GM19351 (cell line): Measurements from ENCODE around the gene ESCO1.
A peak's percentile ranks its signal among the peaks of the same experiment; 100 is the strongest.
"Not testable (repeated sequence)": the region's sequence is repeated elsewhere in the genome, so short reads cannot be mapped to it uniquely, and the experiment has no call there.

Source experiments
- ATAC-seq: cut with Tn5 transposase; IDR thresholded peaks from one replicate; pipeline ENCODE4 v1.9.1; 2021; ENCODE audit warnings: mild to moderate bottlenecking, moderate library complexity; ENCODE audit not compliant: unreplicated experiment

Gene ESCO1, protein sequence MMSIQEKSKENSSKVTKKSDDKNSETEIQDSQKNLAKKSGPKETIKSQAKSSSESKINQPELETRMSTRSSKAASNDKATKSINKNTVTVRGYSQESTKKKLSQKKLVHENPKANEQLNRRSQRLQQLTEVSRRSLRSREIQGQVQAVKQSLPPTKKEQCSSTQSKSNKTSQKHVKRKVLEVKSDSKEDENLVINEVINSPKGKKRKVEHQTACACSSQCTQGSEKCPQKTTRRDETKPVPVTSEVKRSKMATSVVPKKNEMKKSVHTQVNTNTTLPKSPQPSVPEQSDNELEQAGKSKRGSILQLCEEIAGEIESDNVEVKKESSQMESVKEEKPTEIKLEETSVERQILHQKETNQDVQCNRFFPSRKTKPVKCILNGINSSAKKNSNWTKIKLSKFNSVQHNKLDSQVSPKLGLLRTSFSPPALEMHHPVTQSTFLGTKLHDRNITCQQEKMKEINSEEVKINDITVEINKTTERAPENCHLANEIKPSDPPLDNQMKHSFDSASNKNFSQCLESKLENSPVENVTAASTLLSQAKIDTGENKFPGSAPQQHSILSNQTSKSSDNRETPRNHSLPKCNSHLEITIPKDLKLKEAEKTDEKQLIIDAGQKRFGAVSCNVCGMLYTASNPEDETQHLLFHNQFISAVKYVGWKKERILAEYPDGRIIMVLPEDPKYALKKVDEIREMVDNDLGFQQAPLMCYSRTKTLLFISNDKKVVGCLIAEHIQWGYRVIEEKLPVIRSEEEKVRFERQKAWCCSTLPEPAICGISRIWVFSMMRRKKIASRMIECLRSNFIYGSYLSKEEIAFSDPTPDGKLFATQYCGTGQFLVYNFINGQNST

DNA sequence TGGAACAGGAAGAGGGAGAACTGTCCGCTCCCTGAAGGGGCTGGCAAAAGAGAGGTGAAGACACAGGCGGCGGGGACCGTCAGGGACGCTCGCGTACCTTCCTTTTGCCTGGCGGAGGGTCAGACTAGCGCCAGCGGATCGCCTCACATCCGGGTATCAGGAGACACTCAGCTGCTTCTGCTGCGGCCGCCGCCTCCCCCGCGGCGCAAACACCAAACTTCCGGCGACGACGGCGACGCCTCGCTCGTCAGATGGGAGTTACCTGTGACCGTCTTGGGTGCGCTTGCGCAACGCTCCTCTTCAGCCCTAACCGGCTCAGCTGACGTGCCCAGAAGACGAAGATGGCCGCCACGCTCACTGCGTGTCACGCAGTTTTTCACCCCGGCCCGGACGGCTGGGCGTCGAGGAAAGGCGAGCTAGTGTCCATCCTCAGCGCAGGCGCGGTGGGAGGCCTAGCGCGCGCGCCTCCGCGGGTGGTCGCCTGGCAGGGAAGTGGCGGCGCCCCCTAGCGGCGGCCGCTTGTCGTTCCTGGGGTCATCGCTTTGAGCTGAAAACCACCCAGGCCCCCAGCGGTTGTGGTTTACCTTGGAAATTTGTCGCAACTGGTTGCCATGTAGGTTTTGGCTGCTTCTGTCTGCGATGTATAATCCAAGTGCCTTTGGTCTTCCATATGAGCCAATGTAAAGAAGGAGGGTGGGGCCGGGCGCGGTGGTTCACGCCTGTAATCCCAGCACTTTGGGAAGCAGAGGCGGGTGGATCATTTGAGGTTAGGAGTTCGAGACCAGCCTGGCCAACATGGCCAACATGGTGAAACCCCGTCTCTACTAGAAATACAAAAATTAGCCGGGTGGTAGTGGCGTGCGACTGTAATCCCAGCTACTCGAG is at the start of gene ESCO1:
Gene ESCO1 (minus strand): TSS at position 179 of the 885 bp plus-strand sequence. CDS start 25,861 bp downstream, outside the sequence.
- peak; percentile 84 for ATAC-seq

DNA sequence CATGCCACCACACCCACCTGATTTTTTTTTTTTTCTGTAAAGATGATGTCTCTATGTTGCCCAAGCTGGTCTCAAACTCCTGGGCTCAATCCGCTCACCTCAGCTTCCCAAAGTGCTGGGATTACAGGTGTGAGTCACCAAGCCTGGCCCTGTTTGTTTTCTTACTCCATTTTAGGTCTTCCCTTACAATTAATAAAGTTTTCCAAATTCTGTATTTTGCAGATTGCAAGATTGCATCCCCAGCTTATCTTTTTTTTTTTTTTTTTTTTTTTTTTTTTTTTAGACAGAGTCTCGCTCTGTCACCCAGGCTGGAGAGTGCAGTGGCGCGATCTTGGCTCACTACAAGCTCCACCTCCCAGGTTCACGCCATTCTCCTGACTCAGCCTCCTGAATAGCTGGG is 39.9 kb upstream of the ESCO1 start:
- ATAC-seq, result not testable (repeated sequence)

DNA sequence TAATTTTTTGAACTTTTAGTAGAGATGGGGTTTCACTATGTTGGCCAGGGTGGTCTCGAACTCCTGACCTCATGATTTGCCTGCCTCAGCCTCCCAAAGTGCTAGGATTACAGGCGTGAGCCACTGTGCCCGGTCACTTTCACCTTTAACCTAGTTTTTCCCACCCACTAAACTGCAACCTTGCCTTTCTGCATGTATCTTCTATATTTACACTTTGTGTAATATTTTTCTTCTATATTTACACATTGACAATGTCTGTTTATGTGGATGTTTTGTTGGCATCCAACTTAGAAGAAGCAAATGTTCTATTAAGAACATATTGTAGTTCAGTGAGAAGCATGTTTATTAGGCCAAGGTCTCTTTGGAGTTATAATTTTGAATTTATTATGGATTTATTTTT is 38.3 kb upstream of the ESCO1 start:
- no peak for ATAC-seq

DNA sequence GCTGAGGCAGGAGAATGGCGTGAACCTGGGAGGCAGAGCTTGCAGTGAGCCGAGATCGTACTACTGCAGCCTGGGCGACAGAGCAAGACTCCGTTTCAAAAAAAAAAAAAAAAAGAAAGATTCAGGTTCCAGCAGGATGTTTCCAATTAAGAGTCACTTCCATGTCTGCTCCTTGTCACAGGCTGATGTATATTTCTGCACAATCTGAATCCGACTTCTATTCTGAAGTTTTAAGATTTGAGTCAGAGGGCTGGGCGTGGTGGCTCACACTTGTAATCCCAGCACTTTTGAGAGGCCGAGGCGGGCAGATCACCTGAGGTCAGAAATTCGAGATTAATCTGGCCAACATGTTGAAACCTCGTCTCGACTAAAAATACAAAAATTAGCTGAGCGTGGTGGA is 36.3 kb upstream of the ESCO1 start:
- ATAC-seq, result no peak

DNA sequence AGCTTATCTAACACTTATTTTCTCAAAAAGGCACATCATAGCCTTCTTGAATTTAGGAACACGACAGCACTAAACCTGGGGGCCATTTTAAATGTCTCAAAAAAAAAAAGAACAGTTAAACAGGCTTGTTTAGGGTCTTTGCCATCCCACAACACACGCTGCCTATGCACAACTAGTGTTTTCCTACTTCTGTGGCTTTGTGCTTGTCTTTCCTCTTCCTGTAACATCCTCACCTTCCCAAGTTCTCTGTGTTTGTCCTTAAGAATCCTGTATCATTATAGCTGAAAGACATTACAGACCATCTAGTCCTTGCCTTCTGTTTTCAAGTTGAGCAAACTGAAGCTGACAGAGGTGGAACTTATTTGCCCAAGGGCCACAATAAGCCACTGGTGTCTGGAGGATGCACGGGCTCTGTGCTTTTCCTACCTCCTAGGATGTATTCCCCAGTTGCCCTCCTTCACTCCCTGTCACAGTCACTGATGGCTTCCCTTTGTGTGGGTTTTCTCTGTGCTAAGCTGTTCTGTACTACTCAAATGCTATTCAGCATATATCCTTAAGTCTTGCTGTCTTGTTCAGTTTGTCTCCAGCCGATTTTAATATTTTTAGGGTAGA is 34.2 kb upstream of the ESCO1 start:
- no peak for ATAC-seq

DNA sequence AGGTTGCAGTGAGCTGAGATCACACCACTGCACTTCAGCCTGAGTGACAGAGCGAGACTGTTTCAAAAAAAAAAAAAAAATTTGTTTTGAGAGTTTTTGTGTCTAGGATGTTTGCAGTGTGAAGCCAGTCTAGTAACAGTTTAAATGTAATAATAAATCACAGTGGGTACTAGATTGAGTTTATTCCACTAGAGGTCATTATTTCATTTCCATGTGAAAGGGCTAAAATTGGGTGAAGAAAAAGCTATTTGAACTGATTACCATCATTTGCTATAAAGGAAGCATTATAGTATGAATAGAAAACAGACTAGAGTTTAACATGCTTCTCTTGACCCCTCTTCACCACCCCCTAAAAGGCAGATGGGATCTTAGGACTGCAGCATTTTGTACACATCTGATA is 31.9 kb upstream of the ESCO1 start:
- ATAC-seq, result no peak

DNA sequence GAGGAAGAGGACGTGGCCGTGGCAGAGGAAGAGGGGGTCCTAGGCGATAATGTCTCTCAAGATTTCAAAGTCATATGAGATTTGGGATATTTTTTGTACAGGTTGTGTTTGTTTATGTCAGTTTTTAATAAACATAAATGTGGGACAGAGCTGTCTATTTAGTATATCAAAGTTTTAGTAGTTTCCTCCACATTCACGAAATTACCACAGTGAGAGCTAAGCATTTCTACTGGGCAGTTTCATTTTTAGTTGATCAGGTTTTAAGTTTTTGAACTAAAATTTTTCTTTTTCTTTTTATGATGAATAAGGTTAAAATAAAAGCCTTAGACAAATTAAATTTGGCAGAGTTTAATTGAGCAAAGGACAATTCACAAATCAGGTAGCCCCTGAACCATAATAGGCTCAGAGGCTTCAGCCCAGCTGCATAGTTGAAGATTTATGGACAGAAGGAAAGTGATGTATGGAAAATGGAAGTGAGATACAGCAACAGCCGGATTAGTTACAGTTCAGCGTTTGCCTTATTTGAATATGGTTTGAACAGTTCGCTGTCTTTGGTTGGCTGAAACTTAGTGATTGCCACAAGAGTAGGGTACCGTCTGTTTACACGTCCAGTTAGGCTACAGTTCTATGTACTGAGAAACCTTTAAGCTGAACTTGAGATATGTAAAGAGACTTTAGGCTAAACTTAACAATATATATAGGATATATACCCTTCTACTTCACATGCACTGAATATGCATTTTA is 28.8 kb upstream of the ESCO1 start:
- ATAC-seq, result peak; percentile 94

DNA sequence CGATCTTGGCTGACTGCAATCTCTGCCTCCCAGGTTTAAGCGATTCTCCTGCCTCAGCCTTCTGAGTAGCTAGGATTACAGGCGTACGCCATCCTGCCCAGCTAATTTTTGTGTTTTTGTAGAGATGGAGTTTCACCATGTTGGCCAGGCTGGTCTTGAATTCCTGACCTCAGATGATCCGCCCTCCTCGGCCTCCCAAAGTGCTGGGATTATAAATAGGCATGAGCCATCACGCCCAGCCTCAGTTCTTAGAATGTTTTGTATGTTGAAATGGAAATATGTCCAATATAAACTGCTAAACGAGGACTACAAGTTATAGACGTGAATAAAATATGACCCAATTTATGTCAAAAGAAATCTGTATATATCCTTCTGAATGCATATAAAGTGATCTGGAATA is 21.1 kb upstream of the ESCO1 start:
- not testable (repeated sequence) for ATAC-seq

DNA sequence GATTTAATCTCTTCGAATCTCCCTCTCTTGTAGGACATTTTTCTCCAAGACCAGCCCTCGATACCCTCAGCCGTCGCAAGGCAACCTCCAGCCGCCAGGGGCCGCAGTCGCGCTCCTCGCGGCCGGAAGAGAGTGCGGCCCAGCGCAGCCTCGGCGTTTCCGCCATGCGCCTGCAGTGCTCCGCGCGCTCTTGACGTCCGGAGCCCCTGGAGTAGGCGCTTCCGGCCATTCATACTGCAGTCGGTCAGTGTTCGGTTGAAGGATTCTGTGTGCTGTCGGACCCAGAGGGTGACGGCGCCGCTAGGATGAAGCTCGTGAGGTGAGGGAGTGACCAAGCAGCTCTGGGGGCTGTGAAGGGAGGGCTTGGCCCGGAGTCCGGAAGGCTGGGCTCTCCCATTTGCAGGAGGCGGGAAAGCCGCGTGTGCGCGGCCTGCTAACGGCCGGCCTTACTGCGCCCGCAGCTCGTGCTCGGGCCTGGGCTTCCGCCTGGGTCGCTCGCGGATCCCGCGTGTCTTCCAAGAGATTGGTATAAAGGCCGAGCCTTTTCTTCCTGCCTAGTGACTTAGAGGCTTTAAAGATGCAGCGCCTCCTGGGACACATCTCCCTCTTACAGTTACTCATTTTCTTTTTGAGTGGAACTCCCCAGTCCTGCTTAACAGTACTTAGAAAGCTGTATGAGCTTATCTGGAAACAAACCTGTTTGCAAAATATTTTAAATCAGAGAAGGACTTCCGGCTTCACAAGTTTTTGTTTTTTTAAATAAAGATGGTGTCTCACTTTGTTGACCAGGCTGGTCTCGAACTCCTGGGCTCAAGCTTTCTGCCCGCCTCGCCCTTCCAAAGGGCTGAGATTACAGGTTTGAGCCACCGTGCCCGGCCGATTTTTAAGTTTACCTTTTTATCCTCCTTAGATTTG is 11.9 kb upstream of the ESCO1 start, which contains the start of gene SNRPD1:
Gene SNRPD1 (plus strand): TSS at position 190 of the 915 bp plus-strand sequence. CDS start 116 bp downstream, at position 306.
- peak; percentile 98 for ATAC-seq

DNA sequence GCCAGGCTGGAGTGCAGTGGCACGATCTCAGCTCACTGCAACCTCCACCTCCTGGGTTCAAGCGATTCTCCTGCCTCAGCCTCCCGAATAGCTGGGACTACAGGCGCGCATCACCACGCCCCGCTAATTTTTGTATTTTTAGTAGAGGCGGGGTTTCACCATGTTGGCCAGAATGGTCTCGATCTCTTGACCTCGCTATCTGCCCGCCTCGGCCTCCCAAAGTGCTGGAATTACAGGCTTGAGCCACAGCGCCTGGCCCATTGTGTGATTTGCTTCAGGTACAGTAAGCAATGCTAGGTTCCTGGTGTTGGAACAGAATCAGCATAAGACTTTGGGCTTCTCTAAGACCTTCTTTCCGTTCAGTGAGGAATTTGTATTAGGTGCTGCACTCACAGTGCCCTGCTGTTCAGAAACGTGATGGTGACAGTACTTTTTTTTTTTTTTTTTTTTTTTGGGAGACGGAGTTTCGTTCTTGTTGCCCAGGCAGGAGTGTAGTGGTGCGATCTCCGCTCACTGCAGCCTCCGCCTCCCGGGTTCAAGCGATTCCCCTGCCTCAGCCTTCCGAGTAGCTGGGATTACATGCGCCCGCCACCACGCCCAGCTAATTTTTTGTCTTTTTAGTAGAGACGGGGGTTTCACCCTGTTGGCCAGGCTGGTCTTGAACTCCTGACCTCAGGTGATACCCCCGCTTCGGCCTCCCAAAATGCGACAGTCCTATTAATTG is 11.1 kb upstream of the ESCO1 start:
- ATAC-seq, result peak; percentile 1

DNA sequence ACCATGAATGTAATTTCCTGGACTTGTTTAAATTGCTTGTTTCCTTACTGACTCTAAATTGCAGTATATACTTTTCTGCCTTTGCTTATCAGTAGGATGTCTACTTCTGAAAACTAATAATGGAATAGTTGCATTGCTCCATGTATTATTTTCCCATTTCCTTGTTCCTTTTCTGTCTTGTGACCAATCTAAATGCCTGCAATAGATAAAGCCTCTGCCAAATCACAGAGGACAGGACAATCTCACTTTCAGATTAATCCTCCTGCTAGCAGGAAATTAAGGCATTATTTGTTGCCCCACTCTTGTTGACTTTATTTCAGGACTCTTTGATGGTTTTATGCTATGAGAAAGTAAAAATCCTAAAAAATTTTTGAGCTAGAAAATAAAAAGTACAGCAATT is 4.7 kb upstream of the ESCO1 start:
- ATAC-seq, result no peak

DNA sequence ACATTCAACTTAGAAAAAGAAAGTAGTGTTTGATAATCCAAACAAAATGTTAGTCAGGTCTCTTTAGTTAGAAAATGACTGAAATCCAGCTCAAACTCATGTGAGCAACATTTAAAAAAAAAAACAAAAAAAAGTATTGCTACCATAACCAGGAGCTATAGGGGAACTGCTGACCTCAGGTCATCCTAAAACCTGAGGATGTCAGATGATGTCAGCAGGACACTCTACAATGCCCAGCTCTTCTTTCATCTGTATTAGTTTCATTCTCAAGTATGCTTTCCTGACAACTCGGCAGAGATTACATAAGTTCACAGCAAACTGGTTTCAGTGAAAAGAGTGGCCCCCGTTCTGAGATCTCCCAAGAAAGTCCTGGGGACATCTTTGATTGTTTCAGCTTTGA is 4.2 kb upstream of the ESCO1 start:
- no peak for ATAC-seq

DNA sequence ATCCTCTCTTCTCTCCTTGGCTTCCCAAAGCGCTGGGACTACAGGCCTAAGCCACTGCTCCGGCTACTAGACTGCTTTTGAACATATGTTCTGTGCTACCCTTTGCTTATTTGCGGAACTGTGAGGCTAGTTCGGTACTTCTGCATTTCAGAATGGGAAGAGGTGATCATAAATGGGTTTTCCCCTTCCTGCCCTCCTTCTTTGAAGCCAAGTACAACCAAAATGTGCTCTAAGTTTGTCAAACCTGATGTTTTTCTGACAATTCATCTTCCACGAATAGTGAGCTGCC is 1.7 kb upstream of the ESCO1 start:
- ATAC-seq, result no peak

DNA sequence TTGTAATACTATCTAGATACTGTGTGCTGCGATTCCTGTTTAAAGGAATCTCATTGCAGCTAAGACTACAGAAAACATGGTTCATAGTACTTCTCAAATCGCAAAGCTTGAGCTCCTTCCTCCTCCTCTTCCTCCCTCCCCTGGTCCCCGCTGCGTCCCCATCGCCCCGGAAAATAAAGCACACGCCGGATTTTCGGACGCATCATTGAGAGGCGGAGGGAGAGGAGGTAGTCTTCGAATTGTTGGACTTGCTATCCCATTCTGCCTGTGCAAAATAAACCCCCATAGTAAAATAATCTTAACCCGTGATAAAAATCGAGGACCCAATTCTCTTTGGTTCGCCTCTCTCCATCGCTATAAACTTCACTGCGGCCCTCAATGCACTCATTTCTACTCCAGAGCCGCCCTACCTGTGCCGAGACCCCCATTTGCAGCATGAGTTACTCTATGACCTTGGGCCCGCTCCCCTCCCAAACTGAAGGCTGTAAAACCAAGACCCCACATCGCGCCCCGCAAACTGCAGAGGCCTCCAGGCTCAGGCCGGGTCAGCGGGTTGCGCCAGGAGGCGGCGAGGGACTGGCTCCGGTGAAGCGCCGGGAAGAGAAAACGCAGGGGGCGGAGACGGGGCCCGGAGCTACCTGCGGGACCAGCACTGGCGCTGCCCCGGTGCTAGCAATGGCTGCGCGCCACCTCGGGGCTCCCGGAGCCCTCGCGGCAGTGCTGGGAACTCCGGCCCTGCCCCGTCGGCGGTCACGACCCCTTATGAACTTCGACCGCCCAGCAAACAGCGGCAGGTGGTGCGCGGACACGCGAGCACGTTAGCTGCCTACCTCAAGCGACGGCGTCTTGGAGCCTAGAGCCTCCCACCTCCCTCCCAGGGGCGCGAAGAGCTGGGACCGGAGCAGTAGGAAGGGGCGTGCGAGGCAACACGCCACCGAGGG is 649 bp downstream of the ESCO1 start:
- peak; percentile 37 for ATAC-seq

DNA sequence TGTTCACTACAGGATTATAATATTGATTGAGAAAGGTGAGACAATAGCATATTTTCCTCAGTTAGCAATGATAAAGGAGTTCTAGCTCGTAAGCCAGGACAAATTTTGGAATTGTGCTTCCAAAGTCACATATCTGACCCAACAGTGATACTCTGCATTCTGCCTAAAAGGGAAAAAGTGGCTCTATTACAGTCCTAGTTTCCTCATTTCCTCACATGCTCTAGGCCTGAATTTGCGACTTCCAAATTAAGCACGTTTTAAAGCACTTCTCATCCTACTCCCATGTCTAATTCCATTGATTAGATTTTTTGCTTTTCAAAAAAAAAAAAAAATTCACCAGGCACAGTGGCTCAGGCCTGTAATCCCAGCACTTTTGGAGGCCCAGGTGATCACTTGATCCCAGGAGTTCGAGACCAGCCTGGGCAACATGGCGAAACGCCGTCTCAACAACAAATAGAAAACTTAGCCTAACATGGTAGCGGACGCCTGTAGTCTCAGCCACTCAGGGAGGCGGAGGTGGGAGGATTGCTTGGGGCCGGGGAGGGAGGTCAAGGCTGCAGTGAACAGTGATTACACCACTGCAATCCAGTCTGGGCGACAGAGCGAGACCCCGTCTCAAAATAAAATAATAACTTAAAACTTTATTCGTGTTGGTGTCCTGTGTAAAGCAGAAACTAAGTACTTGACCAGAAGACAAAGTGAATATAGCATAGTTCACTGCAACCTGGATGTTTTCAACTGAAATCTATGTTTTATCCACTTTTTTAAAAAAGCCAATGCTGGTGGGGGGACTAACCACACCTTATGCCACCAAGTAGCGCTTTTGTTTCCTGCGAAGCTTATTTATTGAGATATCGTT is 1.5 kb downstream of the ESCO1 start:
- ATAC-seq, result no peak

DNA sequence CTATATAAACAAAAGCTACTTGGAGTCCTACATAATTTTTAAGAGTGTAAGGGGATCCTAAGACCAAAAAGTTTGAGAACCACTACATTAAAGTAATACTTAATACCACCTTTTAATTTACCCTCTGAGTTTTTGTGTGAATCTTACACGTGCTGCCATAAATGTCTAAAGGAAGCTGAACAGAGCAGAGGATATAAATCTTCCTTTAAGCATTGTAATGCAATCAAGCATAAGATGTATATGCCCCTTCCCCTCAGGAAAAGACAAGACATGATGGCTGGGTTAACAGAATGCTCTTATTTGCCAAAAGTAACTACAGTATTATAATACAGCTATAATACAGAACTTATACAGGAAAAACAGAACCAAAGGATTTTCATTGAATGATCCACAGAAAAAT is 2.9 kb downstream of the ESCO1 start:
- no peak for ATAC-seq
